ENCODE data around the gene SCAMP5. TPM values are rescaled to one million over a fixed set of nuclear protein-coding genes. Genes with fewer than 3 reads are reported as not detected.
A peak's percentile ranks its signal among the peaks of the same experiment; 100 is the strongest.

Gene SCAMP5, protein sequence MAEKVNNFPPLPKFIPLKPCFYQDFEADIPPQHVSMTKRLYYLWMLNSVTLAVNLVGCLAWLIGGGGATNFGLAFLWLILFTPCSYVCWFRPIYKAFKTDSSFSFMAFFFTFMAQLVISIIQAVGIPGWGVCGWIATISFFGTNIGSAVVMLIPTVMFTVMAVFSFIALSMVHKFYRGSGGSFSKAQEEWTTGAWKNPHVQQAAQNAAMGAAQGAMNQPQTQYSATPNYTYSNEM
- 7.6 TPM for total RNA-seq

DNA sequence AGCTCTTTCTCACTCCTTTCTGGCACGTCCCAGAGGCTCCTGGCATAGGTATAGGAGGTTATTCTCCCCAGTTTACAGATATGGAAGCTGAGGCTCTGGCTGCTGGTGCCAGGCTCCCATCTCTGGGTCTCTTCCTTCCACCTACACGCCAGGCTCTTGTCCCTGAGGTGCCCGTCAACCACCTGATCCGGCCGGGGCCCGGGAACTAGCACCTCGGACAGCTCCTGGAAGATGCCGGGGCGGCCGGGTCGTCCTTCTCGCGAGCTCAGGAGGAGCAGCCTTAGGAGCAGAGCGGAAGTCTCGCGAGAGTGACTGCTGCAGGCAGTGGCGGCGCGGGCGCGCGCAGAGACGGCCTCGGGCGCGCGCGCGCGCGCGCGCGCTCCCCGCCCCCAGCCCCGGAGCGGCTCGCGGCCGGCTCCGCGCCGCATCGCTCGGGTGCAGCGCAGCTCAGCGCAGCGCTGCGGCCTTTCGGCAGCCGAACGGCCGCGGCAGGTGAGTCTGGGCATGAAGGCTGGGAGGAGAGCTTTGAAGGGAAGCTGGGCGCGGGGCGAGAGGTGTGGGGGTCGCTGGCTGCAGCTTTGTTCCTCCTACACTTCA, at the start of gene SCAMP5:
SCAMP5 (plus strand) TSS at position 382 of the 597 bp plus-strand sequence. CDS start 16,277 bp downstream, outside the sequence.
- intact Hi-C loops (cut with DNase I), result no loop called here
- ATAC-seq (peak; percentile 97), DNase-seq (ENCODE audit: low spot score) (peak; percentile 95)

- DNase-seq (ENCODE audit: low spot score) (peak; percentile 89), ATAC-seq (peak; percentile 80)
- intact Hi-C loops (cut with DNase I), result loop anchor here (5.0 kb wide), 1 partner anchor 178 kb away; no protein-coding TSS in a partner anchor
Observed at GRCh38 chr15:74950078-74950908, 45.1 kb upstream of the SCAMP5 start.

GRCh38 chr15:74951006-74951405, 44.4 kb upstream of the SCAMP5 start:
- intact Hi-C loops (cut with DNase I), result loop anchor here (5.0 kb wide), 1 partner anchor 179 kb away; no protein-coding TSS in a partner anchor
- ATAC-seq (peak; percentile 14), DNase-seq (ENCODE audit: low spot score) (no peak)

DNA sequence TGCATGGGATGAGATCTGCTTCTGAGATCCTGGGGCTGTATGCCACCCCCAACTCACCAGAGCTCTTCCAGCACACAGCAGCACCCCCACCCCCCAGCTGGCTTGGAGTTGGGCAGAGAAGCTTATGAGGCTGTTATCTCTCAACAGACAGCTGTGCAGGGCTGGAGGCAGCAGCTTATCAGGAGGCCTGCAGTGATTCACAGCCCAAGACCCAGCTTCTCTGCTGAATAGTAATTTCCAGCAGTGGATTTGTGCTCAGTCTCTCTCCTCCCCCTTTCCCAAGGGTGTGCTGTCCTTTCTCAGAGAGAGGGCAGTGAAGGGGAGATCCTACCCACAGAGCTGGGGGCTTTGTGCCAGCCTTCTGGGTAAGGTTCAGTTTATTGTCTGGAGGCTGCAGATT, 40.8 kb upstream of the SCAMP5 start:
- no peak for ATAC-seq
- no peak for DNase-seq (ENCODE audit: low spot score)
- intact Hi-C loops (cut with DNase I), result loop anchor here (5.0 kb wide), 1 partner anchor 182 kb away; no protein-coding TSS in a partner anchor

DNA sequence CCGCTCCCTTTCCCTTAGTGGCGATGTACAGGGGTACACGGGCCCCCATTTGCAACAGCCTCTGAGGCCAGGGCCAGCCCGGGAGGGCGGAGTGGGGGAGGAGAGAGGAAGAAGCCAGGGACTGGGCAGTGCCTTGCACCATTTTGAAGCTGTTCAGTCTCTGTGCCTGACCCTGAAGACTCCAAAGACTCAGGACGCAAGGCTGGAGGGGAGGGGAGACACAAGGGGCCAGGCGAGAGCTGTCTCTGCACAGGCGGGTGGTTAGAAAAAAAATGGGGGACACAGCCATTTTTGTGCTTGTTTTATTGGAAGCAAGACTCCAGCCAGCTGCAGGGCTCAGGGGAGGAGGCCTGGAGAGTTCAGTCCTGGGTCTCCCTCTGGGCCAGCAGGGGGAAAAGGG, 40.3 kb upstream of the SCAMP5 start:
- DNase-seq (ENCODE audit: low spot score), result no peak
- ATAC-seq, result no peak
- intact Hi-C loops (cut with DNase I), result no loop called here

- DNase-seq (ENCODE audit: low spot score), result peak; percentile 84
- peak; percentile 71 for ATAC-seq
- intact Hi-C loops (cut with DNase I), result no loop called here
Observed at GRCh38 chr15:74955796-74956647, 39.3 kb upstream of the SCAMP5 start.

- intact Hi-C loops (cut with DNase I), result no loop called here
- DNase-seq (ENCODE audit: low spot score) (peak; percentile 87), ATAC-seq (peak; percentile 85)
Observed at GRCh38 chr15:74956648-74957475, 38.5 kb upstream of the SCAMP5 start, which contains the start of gene RPP25. TSS of gene RPP25 (minus strand) at chr15:74956772. CDS start at chr15:74956583, 189 bp downstream.

GRCh38 chr15:74957476-74958035, 37.8 kb upstream of the SCAMP5 start:
- intact Hi-C loops (cut with DNase I), result no loop called here
- ATAC-seq (no peak), DNase-seq (ENCODE audit: low spot score) (no peak)

DNA sequence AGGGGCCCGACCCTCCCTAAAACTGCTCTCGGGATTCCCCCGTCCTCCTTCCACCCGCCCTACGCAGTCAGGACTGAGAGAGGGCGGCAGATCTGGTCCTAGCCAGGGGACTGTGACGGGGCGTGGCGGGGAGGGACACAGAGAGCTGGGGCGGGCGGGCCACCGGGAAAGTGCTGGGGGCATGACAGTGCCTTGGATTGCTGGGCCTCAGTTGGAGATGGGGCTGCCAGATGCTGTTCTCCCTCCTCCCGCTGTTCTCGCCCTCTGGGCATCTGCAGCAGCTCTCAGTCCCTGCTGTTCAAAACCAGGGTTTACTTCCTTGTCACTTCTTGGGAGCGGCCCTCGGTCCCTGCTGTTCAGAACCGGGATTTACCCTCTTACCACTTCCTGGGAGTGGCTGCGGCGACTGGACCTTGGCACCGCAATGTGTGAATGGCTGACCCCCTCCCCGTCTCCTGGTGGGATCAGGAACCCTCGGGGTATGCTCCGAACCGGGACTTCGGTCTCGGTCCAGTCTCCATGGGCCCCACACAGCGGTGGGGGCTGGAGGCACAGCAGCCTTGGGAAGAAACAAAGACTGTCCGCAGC, 36.9 kb upstream of the SCAMP5 start:
- peak; percentile 57 for ATAC-seq
- intact Hi-C loops (cut with DNase I), result no loop called here
- peak; percentile 75 for DNase-seq (ENCODE audit: low spot score)

- intact Hi-C loops (cut with DNase I), result no loop called here
- DNase-seq (ENCODE audit: low spot score) (no peak), ATAC-seq (no peak)
Observed at GRCh38 chr15:74958908-74959585, 36.3 kb upstream of the SCAMP5 start.

DNA sequence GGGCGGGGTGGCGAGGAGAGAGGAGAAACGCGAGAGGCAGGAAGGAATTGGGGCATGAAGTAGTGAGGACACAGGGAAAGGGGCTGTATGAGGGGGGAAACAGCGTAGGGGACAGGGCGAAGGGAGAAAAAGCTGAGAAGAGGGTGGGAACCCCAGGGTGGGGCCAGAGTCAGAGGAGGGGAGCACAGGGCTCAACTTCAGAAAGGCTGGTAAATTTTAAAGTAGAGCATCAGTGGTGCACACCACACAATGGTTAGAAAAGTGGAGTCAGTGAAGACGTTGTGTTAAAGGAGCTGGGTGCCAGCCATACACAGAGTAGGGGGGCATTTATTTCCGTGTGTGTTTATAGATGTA, 35.8 kb upstream of the SCAMP5 start:
- no peak for DNase-seq (ENCODE audit: low spot score)
- no peak for ATAC-seq
- intact Hi-C loops (cut with DNase I), result no loop called here

GRCh38 chr15:74960286-74960685, 35.1 kb upstream of the SCAMP5 start:
- DNase-seq (ENCODE audit: low spot score), result no peak
- ATAC-seq, result no peak
- intact Hi-C loops (cut with DNase I), result no loop called here

GRCh38 chr15:74960995-74961588, 34.3 kb upstream of the SCAMP5 start:
- intact Hi-C loops (cut with DNase I), result no loop called here
- ATAC-seq (no peak), DNase-seq (ENCODE audit: low spot score) (no peak)

- intact Hi-C loops (cut with DNase I), result no loop called here
- ATAC-seq, result no peak
- no peak for DNase-seq (ENCODE audit: low spot score)
Observed at GRCh38 chr15:74961616-74962015, 33.7 kb upstream of the SCAMP5 start.

GRCh38 chr15:74962219-74962618, 33.1 kb upstream of the SCAMP5 start:
- DNase-seq (ENCODE audit: low spot score) (no peak), ATAC-seq (no peak)
- intact Hi-C loops (cut with DNase I), result no loop called here

DNA sequence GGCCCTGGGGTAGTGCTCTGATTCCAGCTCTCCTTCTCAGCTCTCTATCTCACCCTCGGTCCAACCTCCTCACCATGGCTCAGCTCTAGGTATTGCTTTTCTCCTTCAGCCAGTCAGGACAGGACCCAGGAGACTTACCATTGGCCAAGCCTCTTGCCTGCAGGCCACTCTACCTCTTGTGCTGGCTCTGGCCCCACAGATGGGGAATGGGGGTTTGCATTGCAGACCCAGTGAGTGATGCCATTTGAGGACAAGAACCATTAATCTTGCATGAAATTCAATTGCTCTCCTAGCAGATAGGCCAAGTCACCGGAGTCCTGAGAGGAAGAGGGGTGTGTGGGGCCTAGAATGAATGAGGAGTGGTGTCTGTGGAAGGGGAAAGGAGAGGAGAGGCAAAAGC, 32.7 kb upstream of the SCAMP5 start:
- intact Hi-C loops (cut with DNase I), result no loop called here
- ATAC-seq, result no peak

GRCh38 chr15:74963213-74963612, 32.1 kb upstream of the SCAMP5 start:
- intact Hi-C loops (cut with DNase I), result no loop called here
- DNase-seq (ENCODE audit: low spot score) (no peak), ATAC-seq (no peak)

More for the DNA sequence above, 32.7 kb upstream of the SCAMP5 start:
- no peak for DNase-seq (ENCODE audit: low spot score)
